Nucleus accumbens (tissue), 56 donors: ENCODE measurements around the gene PAAF1.

ENCODE experiments used
- DNase-seq, 56 donors: peaks; one replicate each; lab custom pipeline; 2025; lab: John Stamatoyannopoulos, UW

The PAAF1 gene

GRCh38 chr11:73969991-73970800 is 93.4 kb downstream of the PAAF1 start:
- no peak for DNase-seq

GRCh38 chr11:73971175-73971719 is 94.4 kb downstream of the PAAF1 start:
- no peak for DNase-seq

GRCh38 chr11:73972187-73972586 is 95.4 kb downstream of the PAAF1 start:
- no peak for DNase-seq

GRCh38 chr11:73972620-73973449 is 96.0 kb downstream of the PAAF1 start:
- DNase-seq = no peak

- no peak for DNase-seq
Measured at GRCh38 chr11:73974604-73975478, 98.0 kb downstream of the PAAF1 start.

- DNase-seq = no peak
Measured at GRCh38 chr11:73975479-73975757, 98.6 kb downstream of the PAAF1 start.

GRCh38 chr11:73976451-73977151 is 99.8 kb downstream of the PAAF1 start:
- no peak for DNase-seq

GRCh38 chr11:73977856-73978519 is 101.2 kb downstream of the PAAF1 start:
- DNase-seq = no peak

GRCh38 chr11:73978576-73979086 is 101.8 kb downstream of the PAAF1 start:
- DNase-seq = no peak

- peak in 3 of 56 donors; percentile 5 to 36 (median 16) for DNase-seq
Measured at GRCh38 chr11:73980001-73980961, 103.5 kb downstream of the PAAF1 start.
